Mesothelial cell of epicardium (in vitro differentiated cells): ENCODE results near the gene ENPP6. TPM values are rescaled to one million over a fixed set of nuclear protein-coding genes. Genes with fewer than 3 reads are reported as not detected.

Experiments used
- DNase-seq, 2 experiments: peaks; one replicate each; pipeline ENCODE4 v3.0.0; 2021; ENCODE audit warnings: low spot score in 2 of 2; ENCODE audit not compliant: unreplicated experiment in 2 of 2
- H3K27ac Mint-ChIP-seq: 2 replicates; pipeline ENCODE4 v1.8.0; 2021; ENCODE audit warnings: mixed read lengths
- H3K27me3 Mint-ChIP-seq: 2 replicates; pipeline ENCODE4 v1.8.0; 2021; ENCODE audit warnings: low read depth, mixed read lengths
- H3K36me3 Mint-ChIP-seq: 2 replicates; pipeline ENCODE4 v1.8.0; 2021; ENCODE audit warnings: mixed read lengths
- H3K4me1 Mint-ChIP-seq: 2 replicates; pipeline ENCODE4 v1.8.0; 2021; ENCODE audit warnings: mixed read lengths
- H3K4me3 Mint-ChIP-seq: 2 replicates; pipeline ENCODE4 v1.8.0; 2021; ENCODE audit warnings: mild to moderate bottlenecking, moderate library complexity, mixed read lengths
- H3K9me3 Mint-ChIP-seq: 2 replicates; pipeline ENCODE4 v1.8.0; 2021; ENCODE audit warnings: mixed read lengths
- total RNA-seq: library from RNA; stranded (reverse); gene quantifications from 3 replicates; pipeline ENCODE4 v1.2.1, GENCODE V29; 2021
- TF ChIP-seq, protein P1 (sequence below): fragments of 200-600 bp; sonication (generic); IDR thresholded peaks from one replicate; pipeline ENCODE4 v1.5.0; 2021; ENCODE audit warnings: antibody characterized with exemption; ENCODE audit not compliant: unreplicated experiment

Gene ENPP6
- total RNA-seq, 1 donor from 2014 or later = 0.11 TPM

DNA sequence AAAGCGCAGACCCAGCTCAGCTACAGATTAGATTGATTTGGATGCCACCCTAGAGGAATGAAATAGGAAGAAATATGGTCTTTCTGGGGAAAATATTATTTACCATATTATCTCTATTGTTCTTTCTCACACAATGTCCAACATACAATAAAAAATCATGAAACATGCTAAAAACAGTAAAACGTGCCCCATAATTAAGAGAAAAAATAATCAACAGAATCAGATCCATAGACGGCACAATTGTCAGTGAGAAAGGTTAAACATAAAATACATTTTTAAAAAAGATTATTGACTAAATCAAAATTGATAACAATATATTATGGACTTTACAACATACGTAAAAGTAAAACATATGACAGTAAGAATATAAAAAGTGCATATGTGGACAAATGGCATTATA is 90.9 kb downstream of the ENPP6 start:
- Mint-ChIP-seq H3K36me3 (no peaks in the 10 kb centered on the region), H3K9me3 (peaks cover 10% of the 10 kb centered on the region), H3K4me3 (no peak overlapping the region), H3K27me3 (peaks cover 4% of the 10 kb centered on the region), H3K27ac (no peak overlapping the region), H3K4me1 (peaks cover 3% of the 10 kb centered on the region)
- TF ChIP-seq, protein P1, sequence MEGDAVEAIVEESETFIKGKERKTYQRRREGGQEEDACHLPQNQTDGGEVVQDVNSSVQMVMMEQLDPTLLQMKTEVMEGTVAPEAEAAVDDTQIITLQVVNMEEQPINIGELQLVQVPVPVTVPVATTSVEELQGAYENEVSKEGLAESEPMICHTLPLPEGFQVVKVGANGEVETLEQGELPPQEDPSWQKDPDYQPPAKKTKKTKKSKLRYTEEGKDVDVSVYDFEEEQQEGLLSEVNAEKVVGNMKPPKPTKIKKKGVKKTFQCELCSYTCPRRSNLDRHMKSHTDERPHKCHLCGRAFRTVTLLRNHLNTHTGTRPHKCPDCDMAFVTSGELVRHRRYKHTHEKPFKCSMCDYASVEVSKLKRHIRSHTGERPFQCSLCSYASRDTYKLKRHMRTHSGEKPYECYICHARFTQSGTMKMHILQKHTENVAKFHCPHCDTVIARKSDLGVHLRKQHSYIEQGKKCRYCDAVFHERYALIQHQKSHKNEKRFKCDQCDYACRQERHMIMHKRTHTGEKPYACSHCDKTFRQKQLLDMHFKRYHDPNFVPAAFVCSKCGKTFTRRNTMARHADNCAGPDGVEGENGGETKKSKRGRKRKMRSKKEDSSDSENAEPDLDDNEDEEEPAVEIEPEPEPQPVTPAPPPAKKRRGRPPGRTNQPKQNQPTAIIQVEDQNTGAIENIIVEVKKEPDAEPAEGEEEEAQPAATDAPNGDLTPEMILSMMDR = no peak
- no peak for DNase-seq

DNA sequence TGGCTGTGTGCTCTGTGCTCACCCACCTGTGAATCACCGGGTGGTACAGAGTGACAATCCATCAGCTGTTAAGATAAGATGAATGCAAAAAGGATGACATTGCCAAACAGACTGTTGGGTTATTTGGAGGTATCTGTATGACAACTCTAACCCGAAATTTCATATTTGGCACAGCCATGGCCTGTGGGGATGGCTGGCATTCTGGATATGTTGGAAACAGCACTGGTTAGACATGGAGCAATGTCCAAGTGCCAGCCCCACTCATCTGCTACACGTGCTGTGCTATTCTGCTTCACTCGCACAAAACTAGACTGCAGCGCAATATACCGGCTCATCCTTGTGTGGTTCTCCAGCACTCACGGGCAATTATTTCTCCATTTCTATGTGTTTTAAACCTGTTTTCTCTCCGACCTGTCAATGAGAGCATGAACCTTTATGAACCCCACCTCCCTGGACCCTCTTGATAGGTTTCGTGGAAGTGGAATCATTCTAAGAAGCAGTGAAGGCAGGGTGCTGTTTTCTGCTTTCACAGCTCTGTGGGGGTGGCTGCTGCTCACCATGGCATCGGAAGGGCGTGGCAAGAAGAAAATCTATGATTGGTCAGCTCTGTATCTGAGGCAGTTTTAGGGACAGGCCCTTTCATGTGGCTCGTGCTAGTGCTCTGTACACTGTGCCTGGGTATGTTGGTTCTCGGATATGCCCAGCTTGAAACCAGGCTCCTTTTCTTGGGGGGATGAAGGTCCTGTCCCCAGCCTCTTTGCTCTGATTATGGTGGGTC is 94.9 kb downstream of the ENPP6 start:
- H3K36me3 Mint-ChIP-seq = no peaks in the 10 kb centered on the region

DNA sequence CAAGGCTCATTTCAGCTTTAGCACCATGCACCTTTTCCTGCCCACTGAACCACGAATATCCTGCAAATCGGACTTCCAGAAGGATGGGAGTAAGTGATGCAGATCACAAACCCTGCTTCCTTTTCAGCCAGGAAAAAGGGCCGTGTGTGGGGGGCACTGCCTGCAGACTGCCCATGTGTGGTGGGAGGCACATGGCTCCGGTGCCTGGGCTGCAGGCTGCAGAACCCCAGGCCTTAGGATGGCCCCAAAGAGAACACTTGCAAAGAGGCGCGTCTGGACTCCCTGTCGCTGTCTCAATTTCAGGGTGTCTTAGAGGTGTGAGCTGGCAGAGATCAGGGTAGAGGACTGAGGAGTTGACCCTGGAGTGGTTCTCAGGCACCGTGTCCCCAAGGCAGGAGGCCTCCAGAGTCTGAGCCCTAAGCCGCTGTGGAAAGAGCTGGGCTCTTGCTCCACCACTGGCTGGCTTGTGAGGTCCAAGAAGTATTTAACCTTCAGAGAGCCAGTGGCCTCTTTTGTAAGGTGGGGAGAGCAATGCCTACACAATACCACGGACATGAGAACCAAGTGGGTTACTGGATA is 97.0 kb downstream of the ENPP6 start:
- H3K4me3 Mint-ChIP-seq = no peak overlapping the region
- no peaks in the 10 kb centered on the region for H3K4me1 Mint-ChIP-seq
- no peak overlapping the region for H3K27ac Mint-ChIP-seq
- no peak for DNase-seq
- H3K27me3 Mint-ChIP-seq = peaks cover 4% of the 10 kb centered on the region
- TF ChIP-seq, protein P1 = no peak
- H3K9me3 Mint-ChIP-seq = peaks cover 4% of the 10 kb centered on the region
- H3K36me3 Mint-ChIP-seq = no peaks in the 10 kb centered on the region

More for the DNA sequence above, 94.9 kb downstream of the ENPP6 start:
- no peak overlapping the region for H3K27ac Mint-ChIP-seq
- no peak for DNase-seq
- H3K4me1 Mint-ChIP-seq = no peaks in the 10 kb centered on the region
- TF ChIP-seq, protein P1 = no peak
- no peak overlapping the region for H3K4me3 Mint-ChIP-seq
- peaks cover 10% of the 10 kb centered on the region for H3K9me3 Mint-ChIP-seq
- H3K27me3 Mint-ChIP-seq = peaks cover 4% of the 10 kb centered on the region

DNA sequence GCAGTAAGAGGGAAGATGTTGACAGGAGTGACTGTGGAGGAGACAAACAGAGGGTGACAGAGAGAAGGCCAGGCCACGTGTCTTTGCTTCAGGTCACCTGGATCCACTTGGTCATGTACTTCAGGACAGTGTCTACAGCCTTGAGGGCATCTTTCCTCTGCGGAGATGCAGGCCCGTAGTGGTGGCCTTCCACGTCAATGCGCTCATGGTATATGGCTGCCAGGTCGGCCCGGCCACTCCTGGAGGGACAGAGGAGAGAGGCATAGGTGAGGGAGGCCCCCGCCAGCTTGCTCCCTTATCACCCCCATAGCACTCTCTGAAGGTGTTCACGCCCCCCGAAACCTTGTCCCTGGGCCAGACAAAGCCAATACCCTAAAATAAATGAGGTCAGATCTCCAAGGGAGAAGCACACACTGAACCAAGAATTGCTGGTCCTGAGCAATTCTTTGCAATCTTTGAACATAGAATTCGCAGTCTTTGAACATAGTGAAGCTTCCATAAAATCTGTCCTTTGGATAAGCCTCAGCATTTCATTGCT is 99.9 kb downstream of the ENPP6 start:
- Mint-ChIP-seq H3K4me3 (no peak overlapping the region), H3K36me3 (no peaks in the 10 kb centered on the region), H3K4me1 (no peaks in the 10 kb centered on the region), H3K27ac (no peak overlapping the region), H3K27me3 (no peaks in the 10 kb centered on the region), H3K9me3 (no peaks in the 10 kb centered on the region)
- TF ChIP-seq, protein P1 = no peak
- no peak for DNase-seq

DNA sequence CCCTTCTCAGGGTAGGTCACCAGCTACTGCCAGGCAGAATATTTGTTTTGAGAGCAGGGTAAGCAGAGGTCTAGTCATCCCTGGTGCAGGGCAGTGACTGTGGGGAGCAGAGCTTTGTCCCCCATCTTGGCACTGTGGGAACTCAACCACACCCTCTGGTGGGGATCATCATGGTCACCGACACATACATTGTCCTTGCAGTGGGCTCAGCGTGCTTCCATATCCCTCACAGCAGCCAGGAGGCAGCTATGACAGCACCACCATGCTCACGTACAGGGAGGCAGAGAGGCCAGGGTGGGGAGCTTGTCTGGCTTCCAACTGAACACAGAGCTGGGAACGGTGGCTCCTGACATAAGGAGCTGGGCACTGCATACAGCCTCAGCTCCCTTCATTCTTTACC is 102.3 kb downstream of the ENPP6 start:
- Mint-ChIP-seq H3K27ac (no peak overlapping the region), H3K4me1 (peaks cover 8% of the 10 kb centered on the region), H3K4me3 (no peak overlapping the region), H3K27me3 (no peaks in the 10 kb centered on the region), H3K36me3 (no peaks in the 10 kb centered on the region), H3K9me3 (no peaks in the 10 kb centered on the region)
- TF ChIP-seq, protein P1 = no peak
- no peak for DNase-seq
